Measurements from ENCODE around the gene POTEB.
"Not testable (repeated sequence)": the region's sequence is repeated elsewhere in the genome, so short reads cannot be mapped to it uniquely, and the experiment has no call there.

The POTEB gene

DNA sequence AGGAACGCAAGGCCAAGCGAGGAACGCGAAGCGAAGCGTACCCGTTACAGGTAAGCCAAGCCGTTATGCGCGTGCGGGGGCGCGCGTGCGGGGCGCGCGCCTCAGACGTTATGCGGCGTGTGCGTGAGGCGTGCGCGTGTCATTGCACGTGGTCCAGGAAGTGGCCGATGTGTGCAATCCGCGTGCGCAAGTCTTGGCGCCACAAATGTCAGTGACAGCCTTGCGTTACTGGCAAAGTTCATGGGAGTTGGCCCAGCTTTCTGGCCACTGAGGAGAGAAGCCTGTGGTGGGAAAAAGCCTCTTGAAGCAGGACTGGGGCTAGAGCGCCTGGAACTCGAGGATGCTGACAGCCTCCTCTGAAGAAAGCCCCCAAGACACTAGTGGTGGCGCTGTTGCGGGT lies at the start of gene POTEB:
Gene POTEB, minus strand, starts transcription at position 101 of the 400 bp plus-strand sequence. CDS start 489 bp downstream, outside the sequence.
- DNase-seq = not testable (repeated sequence)

- DNase-seq = not testable (repeated sequence)
These were observed 13.4 kb upstream of the POTEB start for GRCh38 chr15:21890955-21891354.

DNA sequence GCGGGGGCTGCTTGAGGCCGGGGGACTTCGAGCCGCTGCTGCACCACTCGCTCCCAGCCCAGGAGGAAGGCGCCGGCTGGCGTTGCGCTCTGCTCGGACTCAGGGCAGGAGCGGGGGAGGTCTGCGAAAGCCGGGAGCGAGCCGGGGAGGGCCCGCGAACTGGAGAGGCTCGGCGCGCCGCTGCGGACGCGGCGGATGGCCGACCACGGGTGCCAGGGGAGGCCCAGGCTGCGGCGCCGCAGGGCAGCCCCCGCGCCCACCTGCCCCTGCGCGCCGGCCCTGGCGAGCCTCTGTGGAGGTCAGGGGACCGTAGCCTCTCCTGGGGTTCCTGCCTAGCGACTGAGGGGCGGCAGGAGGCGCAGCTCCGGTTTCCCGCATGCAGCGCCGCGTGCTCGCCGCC lies 12.0 kb upstream of the POTEB start:
- not testable (repeated sequence) for DNase-seq

DNA sequence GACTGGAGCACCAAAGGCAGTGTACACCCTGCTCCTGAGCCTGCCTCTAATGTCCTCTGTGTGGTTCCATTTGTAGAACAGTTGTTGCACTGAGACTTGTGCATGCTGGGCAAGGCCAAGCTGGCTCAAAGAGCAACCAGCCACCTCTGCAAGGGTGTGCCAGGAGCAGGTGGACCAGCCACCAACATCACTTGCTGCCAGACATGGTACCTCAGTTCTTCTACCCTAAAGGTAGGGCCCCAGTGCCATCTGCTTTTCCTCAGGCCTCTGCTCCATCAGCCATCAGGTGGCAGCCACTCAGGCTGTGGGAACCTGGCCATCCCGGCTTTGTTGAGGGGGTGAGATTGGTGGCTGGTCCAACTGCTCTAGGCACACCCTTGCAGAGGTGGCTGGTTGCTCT lies 38.7 kb downstream of the POTEB start:
- DNase-seq = not testable (repeated sequence)

Measured in activated CD8-positive, alpha-beta memory T cell treated with anti-CD3 and anti-CD28 coated beads for 24 hours (primary cell).